ENCODE measurements around the gene LBH. TPM values are rescaled to one million over a fixed set of nuclear protein-coding genes. Genes with fewer than 3 reads are reported as not detected.

Gene LBH
- total RNA-seq, 1 experiment from 2014 or later, result 1.2 TPM

DNA sequence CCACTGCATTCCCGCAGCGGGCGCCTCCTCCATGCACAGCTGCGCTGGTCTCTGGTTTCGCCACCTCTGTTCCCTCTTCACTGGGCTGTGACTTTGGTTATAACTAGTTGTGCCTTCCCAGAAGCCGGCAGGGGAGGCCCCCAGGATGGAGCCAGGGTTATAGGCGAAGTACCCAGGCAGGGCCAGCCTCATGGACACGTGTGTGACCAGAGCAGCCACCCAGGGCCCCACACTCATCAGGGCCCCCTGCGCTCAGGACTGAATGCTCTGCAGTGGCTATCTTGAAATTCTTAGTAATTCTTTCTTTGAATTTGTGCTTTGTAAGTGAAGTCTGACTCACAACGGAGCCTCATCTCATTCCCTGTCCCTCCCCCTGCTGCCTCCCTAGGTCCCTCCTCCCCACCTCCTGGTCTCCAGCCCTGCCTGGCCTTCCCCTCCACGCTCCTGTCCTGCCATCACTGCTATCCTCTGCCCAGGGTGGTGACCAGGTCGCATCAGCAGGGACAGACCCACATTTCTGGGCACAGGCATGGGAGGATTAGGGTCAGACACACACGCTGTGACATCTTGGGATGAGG lies 38.1 kb upstream of the LBH start:
- no peak overlapping the region for H3K9ac ChIP-seq (ENCODE audit: low read length)
- no peaks in the 10 kb centered on the region for H3K9me2 ChIP-seq (ENCODE audit: insufficient read depth)
- ChIA-PET RAD21 (ENCODE audit: low non-redundant PET in 1 of 2, low total read pairs in 2 of 2, uncharacterized antibody in 2 of 2, unreplicated experiment in 2 of 2) (no interaction called here), CTCF (no interaction called here), POLR2A (no interaction called here)
- H3K4me2 ChIP-seq (ENCODE audit: low read length), result no peak overlapping the region
- no peaks in the 10 kb centered on the region for H3K4me1 ChIP-seq (ENCODE audit: control insufficient read depth in 1 of 2, insufficient read depth in 2 of 2, low read length in 2 of 2)
- no peak for DNase-seq (ENCODE audit: low read depth, low spot score)
- no peak overlapping the region for H3K4me3 ChIP-seq (replicated peaks in 1 of 2; ENCODE audit: low read depth in 1 of 2, low read length in 2 of 2)
- no peaks in the 10 kb centered on the region for H3K79me2 ChIP-seq (ENCODE audit: insufficient read depth, low read length)
- TF ChIP-seq YY1 (IDR thresholded peaks at IDR 0.05; ENCODE audit: extremely low read depth, insufficient replicate concordance, low read depth, low read length), result no peak
- TF ChIP-seq CBX3 (IDR thresholded peaks at IDR 0.05; ENCODE audit: low read depth), result no peak
- no peak for TF ChIP-seq EGR1 (IDR thresholded peaks at IDR 0.05; ENCODE audit: low read depth)
- TF ChIP-seq EZH2 (IDR thresholded peaks at IDR 0.05), result no peak
- 0 out of 2 replicates have a peak, but pooled peaks cover 6% of the 10 kb centered on the region for H3K27me3 ChIP-seq (ENCODE audit: insufficient read depth, low read length)
- H3K27ac ChIP-seq (ENCODE audit: low read depth, low read length), result no peak overlapping the region
- intact Hi-C loops (cut with micrococcal nuclease), result no loop called here
- H3K36me3 ChIP-seq (ENCODE audit: control insufficient read depth in 1 of 2, insufficient read depth in 2 of 2, low read length in 2 of 2), result no peaks in the 10 kb centered on the region
- no peaks in the 10 kb centered on the region for H4K20me1 ChIP-seq (ENCODE audit: insufficient read depth)
- no peak for ATAC-seq
- no TSS peak for BruUV-seq (replicated peaks)
- no peak overlapping the region for H2AFZ ChIP-seq (ENCODE audit: low read depth, low read length, poor library complexity, severe bottlenecking)
- H3K9me3 ChIP-seq (ENCODE audit: control insufficient read depth in 1 of 2, insufficient read depth in 1 of 2, low read depth in 1 of 2, low read length in 2 of 2), result no peaks in the 10 kb centered on the region

DNA sequence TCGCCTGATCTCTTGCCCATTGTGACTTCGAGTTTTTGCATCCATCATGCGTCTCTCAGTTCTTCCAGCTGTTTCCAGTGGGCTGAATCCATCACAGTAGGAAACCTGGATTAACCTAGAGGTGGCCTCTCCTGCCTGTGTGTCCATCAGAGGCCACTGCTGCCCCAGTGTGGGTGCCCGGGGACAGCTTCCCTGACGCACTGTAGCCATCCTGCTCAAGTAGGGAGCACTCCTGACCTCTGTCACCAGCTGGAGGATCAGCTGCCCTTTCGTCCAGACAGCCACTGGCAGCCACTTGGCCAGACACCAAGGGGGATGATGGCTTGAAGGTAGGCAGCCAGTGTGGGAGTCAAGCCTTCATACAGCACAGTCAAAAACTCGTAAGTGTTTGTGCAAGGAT lies 36.9 kb upstream of the LBH start:
- ATAC-seq, result no peak
- H3K79me2 ChIP-seq (ENCODE audit: insufficient read depth, low read length), result no peaks in the 10 kb centered on the region
- H3K4me2 ChIP-seq (ENCODE audit: low read length), result no peak overlapping the region
- no peak overlapping the region for H3K27ac ChIP-seq (ENCODE audit: low read depth, low read length)
- H3K9ac ChIP-seq (ENCODE audit: low read length), result no peak overlapping the region
- no peaks in the 10 kb centered on the region for H3K36me3 ChIP-seq (ENCODE audit: control insufficient read depth in 1 of 2, insufficient read depth in 2 of 2, low read length in 2 of 2)
- H4K20me1 ChIP-seq (ENCODE audit: insufficient read depth), result no peaks in the 10 kb centered on the region
- H3K27me3 ChIP-seq (ENCODE audit: insufficient read depth, low read length), result 0 out of 2 replicates have a peak, but pooled peaks cover 3% of the 10 kb centered on the region
- ChIA-PET POLR2A (no interaction called here), RAD21 (ENCODE audit: low non-redundant PET in 1 of 2, low total read pairs in 2 of 2, uncharacterized antibody in 2 of 2, unreplicated experiment in 2 of 2) (no interaction called here), CTCF (no interaction called here)
- no TSS peak for BruUV-seq (replicated peaks)
- no peak for TF ChIP-seq JUND (IDR thresholded peaks at IDR 0.05)
- no peak overlapping the region for H2AFZ ChIP-seq (ENCODE audit: low read depth, low read length, poor library complexity, severe bottlenecking)
- H3K4me1 ChIP-seq (ENCODE audit: control insufficient read depth in 1 of 2, insufficient read depth in 2 of 2, low read length in 2 of 2), result no peaks in the 10 kb centered on the region
- no peaks in the 10 kb centered on the region for H3K9me3 ChIP-seq (ENCODE audit: control insufficient read depth in 1 of 2, insufficient read depth in 1 of 2, low read depth in 1 of 2, low read length in 2 of 2)
- no peak overlapping the region for H3K4me3 ChIP-seq (replicated peaks in 1 of 2; ENCODE audit: low read depth in 1 of 2, low read length in 2 of 2)
- no peak for DNase-seq (ENCODE audit: low read depth, low spot score)
- intact Hi-C loops (cut with micrococcal nuclease), result no loop called here
- no peaks in the 10 kb centered on the region for H3K9me2 ChIP-seq (ENCODE audit: insufficient read depth)
